HL-60 (cell line): Measurements from ENCODE around the gene NETO1.

Experiments used
- DNase-seq, 2 experiments: peaks; one replicate each; pipeline ENCODE4 v3.0.0-alpha.2; 2010 to 2020; ENCODE audit warnings: low read depth in 1 of 2, low spot score in 1 of 2
- H3K27ac ChIP-seq: fragments of 250-450 bp; sonication (Bioruptor Pico); replicated peaks from 2 replicates; pipeline ENCODE4 v1.5.1; 2020; ENCODE audit warnings: mild to moderate bottlenecking, moderate library complexity
- H3K27me3 ChIP-seq: fragments of 250-450 bp; sonication (Bioruptor Pico); 2 replicates; pipeline ENCODE4 v1.5.1; 2021; ENCODE audit warnings: mild to moderate bottlenecking, moderate library complexity; ENCODE audit not compliant: insufficient read depth, poor library complexity, severe bottlenecking
- H3K4me3 ChIP-seq: replicated peaks from 2 replicates; pipeline ENCODE4 v1.5.1; 2011; ENCODE audit warnings: mild to moderate bottlenecking, control low read depth, low read length; ENCODE audit not compliant: insufficient read depth
- GABPA ChIP-seq: IDR thresholded peaks from 2 replicates; pipeline ENCODE4 v1.6.1; 2012; ENCODE audit warnings: low read depth
- POLR2AphosphoS5 ChIP-seq: IDR thresholded peaks from 2 replicates; pipeline ENCODE4 v1.6.1; 2012; ENCODE audit warnings: low read depth
- SPI1 ChIP-seq: IDR thresholded peaks from 2 replicates; pipeline ENCODE4 v1.6.1; 2012; ENCODE audit warnings: low read depth, mild to moderate bottlenecking, borderline replicate concordance
- TF ChIP-seq, protein P1 (sequence below): IDR thresholded peaks from 2 replicates; pipeline ENCODE4 v1.6.1; 2012; ENCODE audit warnings: low read depth; ENCODE audit not compliant: insufficient replicate concordance
- TF ChIP-seq, protein P2 (sequence below): IDR thresholded peaks from one replicate; pipeline ENCODE4 v1.5.1; 2011; ENCODE audit warnings: low read length, control low read depth, inconsistent platforms; ENCODE audit not compliant: insufficient read depth

The NETO1 gene

DNA sequence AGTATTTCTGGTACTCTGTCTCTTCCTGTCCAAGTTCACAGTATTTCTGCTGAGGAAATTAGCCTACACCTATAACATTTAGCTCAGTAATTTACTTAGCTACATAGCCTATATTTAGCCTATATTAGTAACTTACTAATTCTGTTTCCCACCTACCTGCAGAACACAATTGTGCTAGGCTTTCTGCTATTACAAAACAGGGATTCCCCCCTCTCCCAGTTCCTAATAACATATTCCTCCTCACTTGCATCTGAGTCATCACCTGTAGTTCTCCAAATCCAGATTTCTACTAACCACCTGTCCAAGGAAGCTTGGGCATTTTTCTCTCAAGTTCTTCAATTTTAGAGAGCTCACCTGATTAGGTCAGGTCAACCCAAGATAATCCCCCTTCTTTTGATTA lies 94.9 kb downstream of the NETO1 start:
- TF ChIP-seq, protein P1, sequence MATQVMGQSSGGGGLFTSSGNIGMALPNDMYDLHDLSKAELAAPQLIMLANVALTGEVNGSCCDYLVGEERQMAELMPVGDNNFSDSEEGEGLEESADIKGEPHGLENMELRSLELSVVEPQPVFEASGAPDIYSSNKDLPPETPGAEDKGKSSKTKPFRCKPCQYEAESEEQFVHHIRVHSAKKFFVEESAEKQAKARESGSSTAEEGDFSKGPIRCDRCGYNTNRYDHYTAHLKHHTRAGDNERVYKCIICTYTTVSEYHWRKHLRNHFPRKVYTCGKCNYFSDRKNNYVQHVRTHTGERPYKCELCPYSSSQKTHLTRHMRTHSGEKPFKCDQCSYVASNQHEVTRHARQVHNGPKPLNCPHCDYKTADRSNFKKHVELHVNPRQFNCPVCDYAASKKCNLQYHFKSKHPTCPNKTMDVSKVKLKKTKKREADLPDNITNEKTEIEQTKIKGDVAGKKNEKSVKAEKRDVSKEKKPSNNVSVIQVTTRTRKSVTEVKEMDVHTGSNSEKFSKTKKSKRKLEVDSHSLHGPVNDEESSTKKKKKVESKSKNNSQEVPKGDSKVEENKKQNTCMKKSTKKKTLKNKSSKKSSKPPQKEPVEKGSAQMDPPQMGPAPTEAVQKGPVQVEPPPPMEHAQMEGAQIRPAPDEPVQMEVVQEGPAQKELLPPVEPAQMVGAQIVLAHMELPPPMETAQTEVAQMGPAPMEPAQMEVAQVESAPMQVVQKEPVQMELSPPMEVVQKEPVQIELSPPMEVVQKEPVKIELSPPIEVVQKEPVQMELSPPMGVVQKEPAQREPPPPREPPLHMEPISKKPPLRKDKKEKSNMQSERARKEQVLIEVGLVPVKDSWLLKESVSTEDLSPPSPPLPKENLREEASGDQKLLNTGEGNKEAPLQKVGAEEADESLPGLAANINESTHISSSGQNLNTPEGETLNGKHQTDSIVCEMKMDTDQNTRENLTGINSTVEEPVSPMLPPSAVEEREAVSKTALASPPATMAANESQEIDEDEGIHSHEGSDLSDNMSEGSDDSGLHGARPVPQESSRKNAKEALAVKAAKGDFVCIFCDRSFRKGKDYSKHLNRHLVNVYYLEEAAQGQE: no peak
- TF ChIP-seq SPI1 (no peak), POLR2AphosphoS5 (no peak), GABPA (no peak)
- TF ChIP-seq, protein P2, sequence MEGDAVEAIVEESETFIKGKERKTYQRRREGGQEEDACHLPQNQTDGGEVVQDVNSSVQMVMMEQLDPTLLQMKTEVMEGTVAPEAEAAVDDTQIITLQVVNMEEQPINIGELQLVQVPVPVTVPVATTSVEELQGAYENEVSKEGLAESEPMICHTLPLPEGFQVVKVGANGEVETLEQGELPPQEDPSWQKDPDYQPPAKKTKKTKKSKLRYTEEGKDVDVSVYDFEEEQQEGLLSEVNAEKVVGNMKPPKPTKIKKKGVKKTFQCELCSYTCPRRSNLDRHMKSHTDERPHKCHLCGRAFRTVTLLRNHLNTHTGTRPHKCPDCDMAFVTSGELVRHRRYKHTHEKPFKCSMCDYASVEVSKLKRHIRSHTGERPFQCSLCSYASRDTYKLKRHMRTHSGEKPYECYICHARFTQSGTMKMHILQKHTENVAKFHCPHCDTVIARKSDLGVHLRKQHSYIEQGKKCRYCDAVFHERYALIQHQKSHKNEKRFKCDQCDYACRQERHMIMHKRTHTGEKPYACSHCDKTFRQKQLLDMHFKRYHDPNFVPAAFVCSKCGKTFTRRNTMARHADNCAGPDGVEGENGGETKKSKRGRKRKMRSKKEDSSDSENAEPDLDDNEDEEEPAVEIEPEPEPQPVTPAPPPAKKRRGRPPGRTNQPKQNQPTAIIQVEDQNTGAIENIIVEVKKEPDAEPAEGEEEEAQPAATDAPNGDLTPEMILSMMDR: no peak
- DNase-seq: no peak
- H3K4me3 ChIP-seq: no peak overlapping the region

DNA sequence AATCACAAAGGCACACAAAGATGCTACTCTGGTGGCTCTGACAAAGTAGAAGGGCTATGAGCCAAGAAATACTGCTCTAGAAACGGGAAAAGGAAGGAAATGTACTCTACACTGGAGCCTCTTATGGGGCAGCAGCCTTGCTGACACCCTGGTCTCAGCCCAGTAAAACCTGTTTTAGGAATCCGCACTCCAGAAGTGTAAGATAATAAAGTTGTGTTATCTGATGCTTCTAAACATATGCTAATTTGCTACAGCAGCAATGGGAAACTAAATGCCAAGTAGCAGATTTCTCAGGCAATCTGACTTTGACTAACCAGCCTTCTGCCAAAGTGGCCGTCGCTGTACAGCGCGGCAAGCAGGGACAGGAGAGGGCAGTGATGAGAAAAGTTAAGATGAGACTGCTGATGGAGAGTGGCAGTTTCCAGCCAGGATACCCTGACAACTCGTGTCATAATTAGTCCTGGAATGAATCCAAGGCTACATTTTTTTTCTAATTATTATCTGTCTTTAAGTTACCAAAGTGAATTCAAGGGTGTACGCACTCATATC lies 99.0 kb downstream of the NETO1 start:
- no peak for DNase-seq
- H3K4me3 ChIP-seq: no peak overlapping the region
- H3K27ac ChIP-seq: no peak overlapping the region
- TF ChIP-seq SPI1: no peak
- TF ChIP-seq, protein P2: no peak
- TF ChIP-seq, protein P1: no peak
- TF ChIP-seq GABPA: no peak
- no peak for TF ChIP-seq POLR2AphosphoS5
- no peaks in the 10 kb centered on the region for H3K27me3 ChIP-seq

More for the DNA sequence above, 94.9 kb downstream of the NETO1 start:
- H3K27me3 ChIP-seq: no peaks in the 10 kb centered on the region
- no peak overlapping the region for H3K27ac ChIP-seq

DNA sequence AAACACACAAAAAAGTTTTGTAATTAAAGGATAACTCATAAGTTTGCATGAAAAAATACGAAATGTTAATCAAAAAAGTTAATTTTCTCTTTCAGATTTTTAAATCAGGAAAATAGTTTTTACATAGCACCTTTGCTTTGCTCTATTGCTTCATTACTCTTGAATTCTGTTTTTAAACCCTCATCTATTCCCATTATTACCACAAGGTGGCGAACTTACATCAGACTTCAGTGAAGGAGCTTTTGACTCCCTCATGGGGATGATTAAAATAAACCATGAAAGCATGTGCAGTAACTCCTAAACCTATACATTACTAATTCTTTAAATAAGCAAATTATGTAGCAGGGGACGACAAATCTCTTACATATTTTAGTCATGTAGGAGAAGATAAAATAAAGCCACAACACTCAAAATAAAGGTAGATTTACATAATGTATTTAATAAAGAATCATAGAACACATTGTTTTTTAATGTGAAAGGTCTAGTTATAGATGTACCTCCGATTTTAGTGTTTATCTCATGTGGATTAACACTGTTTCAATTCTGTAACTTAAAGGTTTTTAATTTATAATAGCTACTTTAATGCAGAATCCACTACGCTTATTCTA lies 105.2 kb downstream of the NETO1 start:
- peak; percentile 35 to 49 for DNase-seq
- TF ChIP-seq, protein P1: no peak
- no peak for TF ChIP-seq POLR2AphosphoS5
- TF ChIP-seq, protein P2: peak; percentile 56
- no peak overlapping the region for H3K27ac ChIP-seq
- H3K4me3 ChIP-seq: no peak overlapping the region
- no peaks in the 10 kb centered on the region for H3K27me3 ChIP-seq
